ENCODE data around the gene CLCC1. TPM values are rescaled to one million over a fixed set of nuclear protein-coding genes. Genes with fewer than 3 reads are reported as not detected.
"Not testable (repeated sequence)": the region's sequence is repeated elsewhere in the genome, so short reads cannot be mapped to it uniquely, and the experiment has no call there.

The CLCC1 gene, protein sequence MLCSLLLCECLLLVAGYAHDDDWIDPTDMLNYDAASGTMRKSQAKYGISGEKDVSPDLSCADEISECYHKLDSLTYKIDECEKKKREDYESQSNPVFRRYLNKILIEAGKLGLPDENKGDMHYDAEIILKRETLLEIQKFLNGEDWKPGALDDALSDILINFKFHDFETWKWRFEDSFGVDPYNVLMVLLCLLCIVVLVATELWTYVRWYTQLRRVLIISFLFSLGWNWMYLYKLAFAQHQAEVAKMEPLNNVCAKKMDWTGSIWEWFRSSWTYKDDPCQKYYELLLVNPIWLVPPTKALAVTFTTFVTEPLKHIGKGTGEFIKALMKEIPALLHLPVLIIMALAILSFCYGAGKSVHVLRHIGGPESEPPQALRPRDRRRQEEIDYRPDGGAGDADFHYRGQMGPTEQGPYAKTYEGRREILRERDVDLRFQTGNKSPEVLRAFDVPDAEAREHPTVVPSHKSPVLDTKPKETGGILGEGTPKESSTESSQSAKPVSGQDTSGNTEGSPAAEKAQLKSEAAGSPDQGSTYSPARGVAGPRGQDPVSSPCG
- total RNA-seq = 10 to 100 TPM in 4 of 5 donors, 1 to 10 TPM in 1; 2.6 to 37.3 (median 16.1) TPM
- 1 to 10 TPM; 4.9 to 9.0 (median 7.3) TPM for polyA plus RNA-seq
- long read RNA-seq, donor 1, full-length matches to known transcripts = 1 of 1 reads
- long read RNA-seq, donor 1, partial matches to known transcripts = 0 of 1 reads
- long read RNA-seq, donor 1, other reads (novel, unspliced or antisense) = 0 of 1 reads
- long read RNA-seq, donor 2 = 0 reads
- long read RNA-seq, donor 3 = 0 reads
- long read RNA-seq, donor 4 = 0 reads
- long read RNA-seq, donor 5, full-length matches to known transcripts = 2 of 2 reads
- long read RNA-seq, donor 5, partial matches to known transcripts = 0 of 2 reads
- long read RNA-seq, donor 5, other reads (novel, unspliced or antisense) = 0 of 2 reads
- long read RNA-seq, donor 6 = 0 reads
- long read RNA-seq, donor 7, full-length matches to known transcripts = 2 of 2 reads
- long read RNA-seq, donor 7, partial matches to known transcripts = 0 of 2 reads
- long read RNA-seq, donor 7, other reads (novel, unspliced or antisense) = 0 of 2 reads
- long read RNA-seq, donor 8, full-length matches to known transcripts = 2 of 12 reads
- long read RNA-seq, donor 8, partial matches to known transcripts = 10 of 12 reads
- long read RNA-seq, donor 8, other reads (novel, unspliced or antisense) = 0 of 12 reads
- long read RNA-seq, donor 9 = 0 reads
- long read RNA-seq, donor 10 = 0 reads

DNA sequence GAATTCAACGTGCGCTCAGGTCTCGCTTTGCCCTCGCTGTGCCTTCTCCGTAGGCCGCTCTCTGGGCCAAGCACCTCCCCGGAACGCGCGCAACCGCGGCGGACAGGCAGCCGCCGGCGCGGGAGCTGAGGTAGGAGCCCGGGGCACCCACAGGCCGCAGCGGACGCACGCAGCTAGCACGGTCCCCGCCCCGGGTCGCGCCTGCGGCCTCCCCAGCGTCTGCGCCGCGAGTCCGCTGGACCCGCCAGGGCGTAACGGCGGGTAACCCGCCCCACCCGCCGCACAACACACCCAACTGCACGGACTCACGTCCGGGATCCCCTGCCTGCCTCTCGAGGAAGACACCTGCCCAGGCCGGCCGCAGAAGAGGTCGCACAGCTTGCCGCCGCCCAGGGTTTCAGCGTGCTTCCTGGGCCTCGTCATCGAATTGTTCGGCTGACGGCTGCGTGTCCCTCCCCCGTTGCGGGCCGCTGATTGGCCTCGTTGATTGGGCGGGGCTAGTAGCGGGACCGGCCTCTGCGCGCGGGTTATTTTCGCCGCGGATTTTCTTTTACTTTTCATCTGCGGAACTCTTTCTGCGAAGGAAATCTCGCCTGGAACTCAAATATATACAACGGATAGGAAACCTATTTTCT is at the start of gene CLCC1:
TSS of gene CLCC1 (minus strand) at position 433 of the 635 bp plus-strand sequence. CDS start 13,047 bp downstream, outside the sequence.
- Histone ChIP-seq H3K27ac (peak within 1 kb of the TSS; percentile 98 to 100 (median 99)), H3K27me3 (no peaks in the 10 kb centered on the region), H3K9me3 (no peaks in the 10 kb centered on the region), H3K4me3 (peak within 1 kb of the TSS; percentile 65 to 83 (median 72)), H3K4me1 (peaks cover 15 to 54% (median 29%) of the 10 kb centered on the region in 4 donors), H3K36me3 (peaks cover 0 to 15% (median 2%) of the 10 kb centered on the region in 4 donors)
- 0 to 1% (median 0%) methylated on average over 46 to 72 of the region's 72 CpGs for WGBS, 5 donors
- TF ChIP-seq, protein P1, sequence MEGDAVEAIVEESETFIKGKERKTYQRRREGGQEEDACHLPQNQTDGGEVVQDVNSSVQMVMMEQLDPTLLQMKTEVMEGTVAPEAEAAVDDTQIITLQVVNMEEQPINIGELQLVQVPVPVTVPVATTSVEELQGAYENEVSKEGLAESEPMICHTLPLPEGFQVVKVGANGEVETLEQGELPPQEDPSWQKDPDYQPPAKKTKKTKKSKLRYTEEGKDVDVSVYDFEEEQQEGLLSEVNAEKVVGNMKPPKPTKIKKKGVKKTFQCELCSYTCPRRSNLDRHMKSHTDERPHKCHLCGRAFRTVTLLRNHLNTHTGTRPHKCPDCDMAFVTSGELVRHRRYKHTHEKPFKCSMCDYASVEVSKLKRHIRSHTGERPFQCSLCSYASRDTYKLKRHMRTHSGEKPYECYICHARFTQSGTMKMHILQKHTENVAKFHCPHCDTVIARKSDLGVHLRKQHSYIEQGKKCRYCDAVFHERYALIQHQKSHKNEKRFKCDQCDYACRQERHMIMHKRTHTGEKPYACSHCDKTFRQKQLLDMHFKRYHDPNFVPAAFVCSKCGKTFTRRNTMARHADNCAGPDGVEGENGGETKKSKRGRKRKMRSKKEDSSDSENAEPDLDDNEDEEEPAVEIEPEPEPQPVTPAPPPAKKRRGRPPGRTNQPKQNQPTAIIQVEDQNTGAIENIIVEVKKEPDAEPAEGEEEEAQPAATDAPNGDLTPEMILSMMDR (IDR thresholded peaks at IDR 0.05) = no peak
- no peak for TF ChIP-seq EP300 (IDR thresholded peaks at IDR 0.05)
- TF ChIP-seq POLR2AphosphoS5 (IDR thresholded peaks at IDR 0.05) = peak; percentile 84 to 97 (median 95)
- TF ChIP-seq POLR2A (IDR thresholded peaks at IDR 0.05) = peak in 2 of 4 donors; percentile 14 to 63
- intact Hi-C loops (cut with DNase I; ENCODE audit: low total_unique reads) = no loop called here
- DNase-seq = peak; percentile 94 to 98

DNA sequence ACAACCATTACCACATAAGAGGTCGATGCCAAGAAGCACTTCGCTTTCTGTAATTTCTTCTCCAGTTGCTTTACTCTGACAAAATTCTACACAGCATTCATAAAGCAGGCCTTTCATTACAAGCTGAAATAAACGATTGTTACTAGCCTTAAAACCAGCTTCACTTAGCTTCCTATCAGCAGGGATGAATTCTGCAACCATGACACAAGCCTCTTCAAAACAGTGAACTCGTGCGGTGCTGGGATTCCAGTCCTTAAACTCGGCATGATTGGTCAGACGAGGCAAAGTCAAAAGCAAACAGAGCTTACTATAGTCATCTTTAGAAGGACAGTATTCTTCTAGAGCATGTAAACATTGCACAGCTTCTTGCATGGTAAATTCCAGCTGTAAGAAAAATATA is 48.1 kb upstream of the CLCC1 start:
- Histone ChIP-seq H3K9me3 (no peaks in the 10 kb centered on the region), H3K36me3 (peaks cover 21 to 95% (median 84%) of the 10 kb centered on the region in 4 donors), H3K27me3 (no peaks in the 10 kb centered on the region), H3K4me3 (no peak overlapping the region), H3K4me1 (no peaks in the 10 kb centered on the region), H3K27ac (no peak overlapping the region)
- intact Hi-C loops (cut with DNase I; ENCODE audit: low total_unique reads) = no loop called here
- TF ChIP-seq, protein P1 (IDR thresholded peaks at IDR 0.05) = no peak
- TF ChIP-seq EP300 (IDR thresholded peaks at IDR 0.05) = no peak
- TF ChIP-seq POLR2AphosphoS5 (IDR thresholded peaks at IDR 0.05) = no peak
- no peak for TF ChIP-seq POLR2A (IDR thresholded peaks at IDR 0.05)
- WGBS, 5 donors = 78 to 87% (median 84%) methylated on average over 7 of the region's 7 CpGs
- peak in 1 of 2 donors; percentile 6 for DNase-seq

DNA sequence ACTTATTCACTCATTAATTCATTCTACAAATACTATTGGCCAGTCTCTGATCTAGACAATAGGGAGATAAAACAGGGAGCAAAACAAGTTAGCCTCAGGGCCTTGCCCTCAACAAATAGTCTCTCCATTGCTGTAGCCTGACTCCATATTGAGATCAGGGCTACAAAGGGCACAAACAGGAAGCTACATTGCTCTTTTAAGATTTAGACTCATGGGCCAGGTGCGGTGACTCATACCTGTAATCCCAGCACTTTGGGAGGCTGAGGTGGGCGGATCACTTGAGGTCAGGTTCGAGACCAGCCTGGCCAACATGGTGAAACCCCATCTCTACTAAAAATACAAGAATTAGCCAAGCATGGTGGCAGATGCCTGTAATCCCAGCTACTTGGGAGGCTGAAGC is 33.3 kb upstream of the CLCC1 start:
- DNase-seq; H3K27ac ChIP-seq; H3K4me1 ChIP-seq; H3K27me3 ChIP-seq; H3K4me3 ChIP-seq; intact Hi-C loops (cut with DNase I; ENCODE audit: low total_unique reads); H3K9me3 ChIP-seq: not testable (repeated sequence)
- peaks cover 24 to 90% (median 78%) of the 10 kb centered on the region in 4 donors for H3K36me3 ChIP-seq
- 90 to 99% (median 92%) methylated on average over 3 of the region's 3 CpGs for WGBS, 5 donors

DNA sequence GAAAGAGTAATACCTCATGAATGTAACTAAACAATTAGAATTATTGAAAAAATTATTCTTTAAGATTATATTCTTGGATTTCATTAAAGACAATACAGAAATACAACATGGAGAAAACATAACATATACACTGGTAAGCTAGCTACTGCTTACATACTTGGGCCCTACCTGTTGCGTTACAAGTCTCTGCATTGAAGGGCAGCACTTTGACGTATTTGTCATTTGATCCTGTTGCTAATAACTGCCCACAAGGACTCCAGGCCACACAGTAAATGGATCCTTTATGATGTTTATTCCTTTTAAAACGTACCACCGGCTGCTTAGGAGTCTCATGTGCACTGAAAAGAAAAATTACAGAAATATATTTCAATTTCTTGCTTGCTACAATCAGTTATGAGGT is 19.8 kb upstream of the CLCC1 start:
- intact Hi-C loops (cut with DNase I; ENCODE audit: low total_unique reads) = no loop called here
- peaks cover 9 to 87% (median 70%) of the 10 kb centered on the region in 4 donors for H3K36me3 ChIP-seq
- no peak overlapping the region for H3K4me3 ChIP-seq
- no peaks in the 10 kb centered on the region for H3K27me3 ChIP-seq
- H3K27ac ChIP-seq = no peak overlapping the region
- H3K4me1 ChIP-seq = no peaks in the 10 kb centered on the region
- H3K9me3 ChIP-seq = no peaks in the 10 kb centered on the region
- DNase-seq = no peak
- WGBS, 5 donors = 82 to 91% (median 87%) methylated on average over 4 of the region's 4 CpGs
- no peak for TF ChIP-seq POLR2AphosphoS5 (IDR thresholded peaks at IDR 0.05)
- no peak for TF ChIP-seq POLR2A (IDR thresholded peaks at IDR 0.05)
- TF ChIP-seq EP300 (IDR thresholded peaks at IDR 0.05) = no peak
- TF ChIP-seq, protein P1 (IDR thresholded peaks at IDR 0.05) = no peak

Data from stomach (tissue), 19 donors.